SH-SY5Y (cell line): ENCODE results near the gene ZG16B.

Experiments
- GATA2 ChIP-seq: IDR thresholded peaks from 2 replicates; pipeline ENCODE4 v1.6.1; 2011; ENCODE audit warnings: mild to moderate bottlenecking, low read depth, low read length
- GATA3 ChIP-seq: IDR thresholded peaks from 2 replicates; pipeline ENCODE4 v1.6.1; 2011; ENCODE audit warnings: low read depth, mild to moderate bottlenecking, low read length, moderate library complexity

The ZG16B gene

GRCh38 chr16:2795395-2796143, 34.5 kb upstream of the ZG16B start:
- TF ChIP-seq GATA3 (no peak), GATA2 (no peak)

GRCh38 chr16:2798723-2799204, 31.3 kb upstream of the ZG16B start:
- no peak for TF ChIP-seq GATA3
- TF ChIP-seq GATA2, result no peak

DNA sequence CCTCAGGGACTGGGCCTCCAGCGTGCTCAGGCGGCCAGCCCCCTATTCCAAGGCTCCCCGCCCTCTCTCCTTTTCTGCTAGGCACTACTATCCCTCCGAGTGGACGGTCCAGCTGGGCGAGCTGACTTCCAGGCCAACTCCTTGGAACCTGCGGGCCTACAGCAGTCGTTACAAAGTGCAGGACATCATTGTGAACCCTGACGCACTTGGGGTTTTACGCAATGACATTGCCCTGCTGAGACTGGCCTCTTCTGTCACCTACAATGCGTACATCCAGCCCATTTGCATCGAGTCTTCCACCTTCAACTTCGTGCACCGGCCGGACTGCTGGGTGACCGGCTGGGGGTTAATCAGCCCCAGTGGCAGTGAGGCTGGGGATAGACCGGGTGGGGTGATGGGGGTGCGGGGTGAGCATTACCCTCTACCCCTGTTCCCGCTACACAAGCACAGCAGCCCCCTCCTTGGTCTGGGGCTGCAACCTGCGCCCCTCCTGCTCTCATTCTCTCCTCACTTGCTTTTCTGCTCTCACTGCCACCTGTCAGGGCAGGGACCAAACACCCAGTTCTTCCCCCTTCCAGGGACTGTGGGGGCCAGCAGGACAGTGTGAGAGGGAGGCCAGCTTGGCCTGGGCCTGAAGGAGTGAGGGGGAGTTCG, 30.8 kb upstream of the ZG16B start:
- TF ChIP-seq GATA2, result no peak
- no peak for TF ChIP-seq GATA3

- TF ChIP-seq GATA2 (peak; percentile 72), GATA3 (peak; percentile 64; the same call in 1 of the 2 replicates)
Measured at GRCh38 chr16:2799859-2800226, 30.3 kb upstream of the ZG16B start.

DNA sequence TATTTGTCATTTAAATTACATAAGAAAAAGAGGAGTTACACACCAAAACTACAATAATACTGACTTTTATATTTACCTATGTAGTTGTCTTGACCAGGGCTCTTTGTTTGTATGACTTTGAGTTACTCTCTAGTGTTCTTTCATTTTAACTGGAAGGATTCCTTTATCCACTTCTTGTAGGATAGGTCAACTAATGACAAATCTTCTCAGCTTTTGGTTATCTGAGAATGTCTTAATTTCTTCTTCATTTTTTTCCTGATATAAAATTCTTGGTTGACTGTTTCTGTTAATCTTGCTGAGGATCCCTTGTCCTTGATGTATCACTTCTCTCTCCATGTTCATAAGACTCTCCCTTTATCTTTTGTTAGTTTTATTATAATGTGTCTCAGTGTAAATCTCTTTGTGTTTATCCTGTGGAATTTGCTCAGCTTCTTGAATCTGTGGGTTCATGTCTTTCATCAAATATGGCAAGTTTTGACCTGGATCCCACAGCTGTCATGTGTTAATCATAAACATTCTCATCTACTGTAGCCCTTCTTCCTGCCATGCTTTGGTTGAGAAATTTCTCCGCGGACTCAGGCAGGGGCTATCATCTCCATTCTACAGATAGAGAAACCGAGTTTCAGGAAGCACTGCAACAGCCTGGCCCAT, 26.4 kb upstream of the ZG16B start:
- TF ChIP-seq GATA2 (no peak), GATA3 (no peak)

- TF ChIP-seq GATA2, result no peak
- TF ChIP-seq GATA3, result no peak
Measured at GRCh38 chr16:2804728-2805127, 25.4 kb upstream of the ZG16B start.

GRCh38 chr16:2806286-2806685, 23.8 kb upstream of the ZG16B start:
- TF ChIP-seq GATA2, result no peak
- no peak for TF ChIP-seq GATA3

- TF ChIP-seq GATA2, result no peak
- TF ChIP-seq GATA3, result no peak
Measured at GRCh38 chr16:2808181-2808580, 21.9 kb upstream of the ZG16B start.

- no peak for TF ChIP-seq GATA2
- TF ChIP-seq GATA3, result no peak
Measured at GRCh38 chr16:2809149-2809760, 20.8 kb upstream of the ZG16B start.

DNA sequence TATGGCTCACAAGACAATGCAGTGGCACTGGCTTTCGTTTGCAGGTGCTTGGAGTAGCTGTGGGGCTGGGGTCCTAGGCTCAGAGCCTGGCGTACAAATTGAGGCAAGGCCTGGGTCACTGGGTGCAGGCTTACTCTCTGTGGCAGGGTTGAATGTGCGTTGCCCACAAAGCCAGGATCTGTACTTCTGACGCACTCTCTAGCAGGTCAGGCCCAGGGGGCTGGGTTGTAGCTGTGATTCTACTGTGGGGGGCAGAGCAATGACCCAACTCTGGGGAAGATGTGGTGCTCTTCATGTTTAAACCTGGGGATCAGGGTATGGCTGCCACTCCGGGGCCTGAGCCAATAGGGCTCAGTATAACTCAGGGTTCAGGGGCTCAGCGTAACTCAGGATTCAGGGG, 19.5 kb upstream of the ZG16B start:
- TF ChIP-seq GATA3, result no peak
- no peak for TF ChIP-seq GATA2

- TF ChIP-seq GATA2 (no peak), GATA3 (no peak)
Measured at GRCh38 chr16:2811703-2812471, 18.2 kb upstream of the ZG16B start.

DNA sequence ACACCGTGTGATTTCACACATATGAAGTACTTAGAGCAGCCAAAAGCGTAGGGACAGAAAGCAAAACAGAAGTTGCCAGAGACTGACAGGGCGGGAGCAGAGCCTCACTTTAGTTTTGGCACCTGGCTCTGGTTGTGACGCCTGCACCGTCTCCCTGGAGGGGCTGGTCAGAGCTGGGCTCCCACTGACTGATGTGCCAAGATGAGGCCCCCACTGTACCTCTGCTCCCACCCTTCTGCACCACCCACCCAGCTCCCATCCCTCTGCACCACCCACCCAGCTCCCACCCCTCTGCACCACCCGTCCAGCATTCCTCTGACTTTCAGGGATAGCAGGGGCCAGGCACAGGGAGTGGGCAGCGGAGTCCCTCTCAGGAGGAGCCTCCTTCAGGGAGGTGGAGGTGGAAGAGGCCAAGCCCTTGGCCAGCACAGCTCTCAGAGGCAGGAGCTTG, 16.3 kb upstream of the ZG16B start:
- TF ChIP-seq GATA3 (no peak), GATA2 (no peak)

GRCh38 chr16:2814551-2815298, 15.4 kb upstream of the ZG16B start:
- TF ChIP-seq GATA2 (no peak), GATA3 (no peak)

- TF ChIP-seq GATA2 (no peak), GATA3 (no peak)
Measured at GRCh38 chr16:2815299-2815771, 14.8 kb upstream of the ZG16B start.
